Lower leg skin (tissue), 3 donors: Measurements from ENCODE around the gene SYNE2.

ENCODE experiments used
- POLR2A ChIP-seq, 2 donors: fragments of 450-650 bp; IDR thresholded peaks; one replicate each; pipeline ENCODE4 v1.6.1; 2016 to 2017; ENCODE audit warnings: antibody characterized with exemption in 2 of 2, mild to moderate bottlenecking in 1 of 2, moderate library complexity in 1 of 2
- TF ChIP-seq, protein P1 (sequence below), 3 donors: fragments of 450-650 bp; IDR thresholded peaks; one replicate each; pipeline ENCODE4 v1.5.1; 2016; ENCODE audit warnings: antibody characterized with exemption in 3 of 3, mild to moderate bottlenecking in 3 of 3, moderate library complexity in 2 of 3

GRCh38 chr14:64232095-64232838 is 379.5 kb downstream of the SYNE2 start:
- TF ChIP-seq, protein P1, sequence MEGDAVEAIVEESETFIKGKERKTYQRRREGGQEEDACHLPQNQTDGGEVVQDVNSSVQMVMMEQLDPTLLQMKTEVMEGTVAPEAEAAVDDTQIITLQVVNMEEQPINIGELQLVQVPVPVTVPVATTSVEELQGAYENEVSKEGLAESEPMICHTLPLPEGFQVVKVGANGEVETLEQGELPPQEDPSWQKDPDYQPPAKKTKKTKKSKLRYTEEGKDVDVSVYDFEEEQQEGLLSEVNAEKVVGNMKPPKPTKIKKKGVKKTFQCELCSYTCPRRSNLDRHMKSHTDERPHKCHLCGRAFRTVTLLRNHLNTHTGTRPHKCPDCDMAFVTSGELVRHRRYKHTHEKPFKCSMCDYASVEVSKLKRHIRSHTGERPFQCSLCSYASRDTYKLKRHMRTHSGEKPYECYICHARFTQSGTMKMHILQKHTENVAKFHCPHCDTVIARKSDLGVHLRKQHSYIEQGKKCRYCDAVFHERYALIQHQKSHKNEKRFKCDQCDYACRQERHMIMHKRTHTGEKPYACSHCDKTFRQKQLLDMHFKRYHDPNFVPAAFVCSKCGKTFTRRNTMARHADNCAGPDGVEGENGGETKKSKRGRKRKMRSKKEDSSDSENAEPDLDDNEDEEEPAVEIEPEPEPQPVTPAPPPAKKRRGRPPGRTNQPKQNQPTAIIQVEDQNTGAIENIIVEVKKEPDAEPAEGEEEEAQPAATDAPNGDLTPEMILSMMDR (IDR thresholded peaks at IDR 0.05): no peak
- TF ChIP-seq POLR2A (IDR thresholded peaks at IDR 0.05): no peak
